ENCODE results near the gene RBM12.
"Not testable (repeated sequence)": the region's sequence is repeated elsewhere in the genome, so short reads cannot be mapped to it uniquely, and the experiment has no call there.

RBM12 gene

DNA sequence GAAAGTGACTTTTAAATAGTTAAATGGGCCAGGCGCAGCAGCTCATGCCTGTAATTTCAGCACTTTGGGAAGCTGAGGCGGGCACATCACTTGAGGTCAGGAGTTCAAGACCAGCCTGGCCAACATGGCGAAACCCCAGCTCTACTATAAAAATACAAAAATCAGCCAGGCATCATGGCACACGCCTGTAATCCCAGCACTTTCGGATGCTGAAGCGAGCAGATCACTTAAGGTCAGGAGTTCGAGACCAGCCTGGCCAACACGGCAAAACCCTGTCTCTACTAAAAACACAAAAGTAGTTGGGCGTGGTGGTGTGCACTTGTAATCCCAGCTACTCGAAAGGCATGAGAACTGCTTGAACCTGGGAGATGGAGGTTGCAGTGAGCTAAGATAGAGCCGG lies 41.2 kb upstream of the RBM12 start:
- H3K9ac ChIP-seq (ENCODE audit: low read depth, low read length); H3K4me1 ChIP-seq (ENCODE audit: insufficient read depth, low read length); H3K9me3 ChIP-seq (ENCODE audit: insufficient read depth, low read depth, low read length); H3K27ac ChIP-seq (ENCODE audit: low read depth, low read length); H3K4me3 ChIP-seq (ENCODE audit: low read length); H3K27me3 ChIP-seq (ENCODE audit: insufficient read depth, low read length): not testable (repeated sequence)
- 96% methylated on average over 11 of the region's 11 CpGs for WGBS
- H3K36me3 ChIP-seq (ENCODE audit: insufficient read depth, low read length), result peaks cover 96% of the 10 kb centered on the region

DNA sequence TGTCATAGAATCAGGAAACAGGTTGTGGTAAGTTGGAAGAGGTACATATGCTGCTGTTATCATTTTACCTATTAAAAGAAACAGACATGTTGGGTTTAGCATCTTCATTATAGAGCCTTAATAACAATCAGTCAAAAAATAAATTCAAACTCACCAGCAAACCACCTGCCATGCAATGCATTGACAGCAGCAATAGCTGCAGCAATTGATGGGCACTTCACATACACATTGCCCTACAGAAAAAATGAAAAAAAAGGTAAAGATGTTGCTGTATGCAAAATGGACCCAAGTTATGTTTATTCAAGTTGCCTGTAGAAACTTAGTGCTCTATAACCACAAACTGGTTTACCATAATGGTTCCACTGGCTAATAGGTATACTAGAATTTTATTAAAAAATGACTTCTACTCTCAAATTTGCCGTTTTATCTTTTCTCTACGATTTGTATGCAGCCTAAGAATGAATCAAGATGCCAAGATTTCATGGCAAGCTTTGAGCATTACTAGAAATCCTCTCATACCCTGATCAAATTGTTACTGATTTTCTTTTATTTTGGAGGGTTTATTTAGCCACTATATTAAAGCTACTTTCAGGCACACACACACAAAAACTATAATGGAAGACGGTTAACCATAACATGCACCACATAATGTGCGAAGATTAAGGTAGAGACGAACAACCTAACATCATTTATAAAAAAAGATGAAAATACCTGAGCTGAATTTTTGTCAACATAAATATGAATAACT lies 40.0 kb upstream of the RBM12 start:
- Histone ChIP-seq H3K4me1 (ENCODE audit: insufficient read depth, low read length) (peaks cover 4% of the 10 kb centered on the region; the same call in 1 of the 2 replicates), H3K27ac (ENCODE audit: low read depth, low read length) (no peak overlapping the region), H3K27me3 (ENCODE audit: insufficient read depth, low read length) (no peaks in the 10 kb centered on the region), H3K36me3 (ENCODE audit: insufficient read depth, low read length) (peaks cover 85% of the 10 kb centered on the region), H3K9me3 (ENCODE audit: insufficient read depth, low read depth, low read length) (no peaks in the 10 kb centered on the region), H3K4me3 (ENCODE audit: low read length) (no peak overlapping the region), H3K9ac (ENCODE audit: low read depth, low read length) (no peak overlapping the region)
- over 99% methylated on average over 5 of the region's 5 CpGs for WGBS

DNA sequence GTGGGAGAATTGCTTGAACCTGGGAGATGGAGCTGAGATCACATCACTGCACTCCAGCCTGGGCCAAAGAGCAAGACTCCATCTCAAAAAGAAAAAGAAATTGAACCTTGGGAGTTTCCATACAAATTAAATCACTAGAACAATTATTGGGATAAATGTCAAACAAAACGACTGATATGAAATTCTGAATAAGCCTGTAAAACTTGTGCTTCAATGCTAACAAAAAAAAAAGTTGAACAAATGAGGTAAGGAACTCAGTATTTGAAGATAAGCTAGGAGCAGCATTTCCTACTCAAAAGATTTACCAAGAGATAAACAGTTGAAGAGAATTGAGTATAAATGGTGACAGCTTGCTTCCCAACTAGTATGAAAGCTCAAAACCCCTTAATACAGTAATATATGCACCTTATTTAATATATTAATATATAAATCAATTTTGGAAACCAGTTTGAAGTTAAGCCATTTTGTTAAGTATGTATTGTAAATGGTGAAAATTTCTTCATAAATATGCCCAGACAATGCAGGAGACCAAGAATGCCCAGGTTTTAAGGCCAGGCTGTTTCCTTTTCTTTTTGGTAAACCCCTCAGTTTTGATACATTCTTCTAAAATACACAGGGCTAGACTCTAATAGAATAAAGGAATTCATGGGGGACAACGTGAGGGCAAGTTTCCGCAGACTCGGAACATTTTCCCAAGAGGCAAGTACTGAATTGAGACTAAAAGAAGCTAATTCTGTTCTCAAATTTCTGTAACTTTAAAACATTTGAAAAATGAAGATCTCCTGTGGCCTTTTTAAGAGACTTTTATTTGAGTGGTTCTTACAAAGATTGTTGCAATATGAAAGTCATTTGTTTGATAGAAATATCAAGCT lies 38.4 kb upstream of the RBM12 start:
- Histone ChIP-seq H3K9ac (ENCODE audit: low read depth, low read length) (no peak overlapping the region), H3K4me1 (ENCODE audit: insufficient read depth, low read length) (peaks cover 6% of the 10 kb centered on the region; the same call in 1 of the 2 replicates), H3K9me3 (ENCODE audit: insufficient read depth, low read depth, low read length) (no peaks in the 10 kb centered on the region), H3K36me3 (ENCODE audit: insufficient read depth, low read length) (peaks cover 69% of the 10 kb centered on the region), H3K27ac (ENCODE audit: low read depth, low read length) (no peak overlapping the region; the same call in 1 of the 2 replicates), H3K4me3 (ENCODE audit: low read length) (no peak overlapping the region), H3K27me3 (ENCODE audit: insufficient read depth, low read length) (no peaks in the 10 kb centered on the region)
- 94% methylated on average over 4 of the region's 4 CpGs for WGBS

DNA sequence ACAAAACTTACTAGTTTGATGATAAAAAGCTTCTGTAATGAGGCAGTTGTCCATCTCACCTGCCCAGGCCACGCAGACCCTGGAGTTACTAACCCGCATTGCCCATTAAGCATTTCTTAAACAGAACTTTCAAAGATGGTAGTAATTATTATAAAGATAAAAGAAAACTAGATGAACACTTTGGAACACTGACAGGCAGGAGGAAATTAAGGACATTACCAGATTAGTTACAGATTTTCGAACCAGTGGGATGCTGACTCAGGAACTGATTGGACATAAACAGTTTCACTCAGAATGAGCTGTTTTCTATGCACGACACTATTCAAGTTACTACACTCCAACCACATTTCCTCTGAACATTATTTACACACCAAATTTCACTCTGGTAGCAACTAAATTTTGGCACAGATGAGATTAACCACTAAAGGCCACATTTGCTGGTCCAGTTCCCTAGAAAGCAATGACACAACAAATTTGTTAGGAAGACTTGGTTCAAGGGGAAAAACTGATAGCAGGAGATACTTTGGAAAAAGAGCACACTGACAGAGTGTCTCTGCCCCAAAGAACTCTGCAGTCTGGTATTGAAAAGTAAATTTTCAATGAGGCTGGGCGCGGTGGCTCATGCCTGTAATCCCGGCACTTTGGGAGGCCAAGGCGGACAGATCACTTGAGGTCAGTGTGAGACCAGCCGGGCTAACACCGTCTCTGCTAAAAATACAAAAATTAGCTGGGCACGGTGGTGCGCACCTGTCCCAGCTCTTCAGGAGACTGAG lies 37.5 kb upstream of the RBM12 start:
- peak overlapping the region; percentile 16 for H3K27ac ChIP-seq (ENCODE audit: low read depth, low read length)
- no peak overlapping the region; the same call in 1 of the 2 replicates for H3K4me3 ChIP-seq (ENCODE audit: low read length)
- H3K4me1 ChIP-seq (ENCODE audit: insufficient read depth, low read length), result peaks cover 8% of the 10 kb centered on the region; the same call in 1 of the 2 replicates
- H3K9me3 ChIP-seq (ENCODE audit: insufficient read depth, low read depth, low read length), result no peaks in the 10 kb centered on the region
- H3K27me3 ChIP-seq (ENCODE audit: insufficient read depth, low read length), result no peaks in the 10 kb centered on the region
- H3K9ac ChIP-seq (ENCODE audit: low read depth, low read length), result no peak overlapping the region
- 96% methylated on average over 10 of the region's 12 CpGs for WGBS
- H3K36me3 ChIP-seq (ENCODE audit: insufficient read depth, low read length), result peaks cover 60% of the 10 kb centered on the region

DNA sequence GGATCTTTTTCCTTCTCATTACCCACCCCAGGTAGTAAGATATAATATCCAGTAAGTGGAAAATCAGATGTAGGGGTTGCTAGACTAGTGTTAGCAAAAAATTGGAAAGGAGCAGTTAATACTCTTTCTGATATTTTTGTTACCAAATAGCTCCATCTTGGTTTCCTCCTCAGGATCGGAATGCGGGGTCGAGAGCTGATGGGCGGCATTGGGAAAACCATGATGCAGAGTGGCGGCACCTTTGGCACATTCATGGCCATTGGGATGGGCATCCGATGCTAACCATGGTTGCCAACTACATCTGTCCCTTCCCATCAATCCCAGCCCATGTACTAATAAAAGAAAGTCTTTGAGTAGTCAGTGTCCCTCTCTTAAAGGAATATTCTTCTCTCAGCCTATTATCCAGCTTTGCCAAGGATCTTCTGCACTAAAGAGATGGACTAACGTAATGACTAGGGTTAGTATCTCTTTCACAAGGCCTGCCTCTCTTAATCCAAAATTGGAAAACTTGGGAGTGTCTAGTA lies 36.0 kb upstream of the RBM12 start:
- Histone ChIP-seq H3K4me3 (ENCODE audit: low read length) (peak overlapping the region; percentile 93), H3K27ac (ENCODE audit: low read depth, low read length) (no peak overlapping the region), H3K4me1 (ENCODE audit: insufficient read depth, low read length) (peaks cover 8% of the 10 kb centered on the region; the same call in 1 of the 2 replicates), H3K27me3 (ENCODE audit: insufficient read depth, low read length) (no peaks in the 10 kb centered on the region), H3K9ac (ENCODE audit: low read depth, low read length) (no peak overlapping the region), H3K36me3 (ENCODE audit: insufficient read depth, low read length) (peaks cover 45% of the 10 kb centered on the region), H3K9me3 (ENCODE audit: insufficient read depth, low read depth, low read length) (no peaks in the 10 kb centered on the region)
- WGBS, result 92% methylated on average over 7 of the region's 7 CpGs

DNA sequence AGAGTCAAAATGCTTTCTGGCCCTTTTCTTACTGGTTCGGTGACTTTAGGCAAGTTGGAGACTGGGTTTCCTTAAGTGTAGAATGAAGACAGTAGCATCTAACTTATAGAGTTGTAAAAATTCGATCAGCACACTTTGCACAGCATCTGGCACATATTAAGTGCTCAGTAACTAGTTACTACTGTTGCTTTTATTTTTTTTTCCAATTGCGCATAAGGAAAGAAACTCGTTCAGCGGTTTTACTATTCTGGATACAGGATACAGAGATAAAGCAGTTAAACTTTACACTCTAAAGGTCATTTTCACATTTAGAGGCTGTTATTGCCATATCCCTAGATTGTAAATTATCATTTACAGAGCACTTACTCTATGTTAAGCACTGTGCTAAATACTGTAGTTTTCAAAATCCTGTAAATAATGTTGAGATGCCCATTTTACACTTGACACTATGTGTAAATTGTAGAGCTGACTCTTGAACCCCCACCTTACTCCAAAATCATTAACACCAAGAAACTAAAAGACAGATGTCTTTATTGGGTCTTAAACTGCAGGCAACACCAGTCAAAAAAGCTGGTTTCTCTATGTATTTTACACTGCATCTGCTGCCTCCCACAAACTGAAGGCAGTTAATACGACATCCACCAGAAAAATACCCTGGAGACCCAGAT lies 35.4 kb upstream of the RBM12 start:
- Histone ChIP-seq H3K27me3 (ENCODE audit: insufficient read depth, low read length) (no peaks in the 10 kb centered on the region), H3K4me1 (ENCODE audit: insufficient read depth, low read length) (peaks cover 8% of the 10 kb centered on the region; the same call in 1 of the 2 replicates), H3K9me3 (ENCODE audit: insufficient read depth, low read depth, low read length) (no peaks in the 10 kb centered on the region), H3K36me3 (ENCODE audit: insufficient read depth, low read length) (peaks cover 43% of the 10 kb centered on the region), H3K9ac (ENCODE audit: low read depth, low read length) (peak overlapping the region; percentile 95), H3K4me3 (ENCODE audit: low read length) (peak overlapping the region; percentile 93), H3K27ac (ENCODE audit: low read depth, low read length) (peak overlapping the region; percentile 92)
- 34% methylated on average over 6 of the region's 6 CpGs for WGBS

DNA sequence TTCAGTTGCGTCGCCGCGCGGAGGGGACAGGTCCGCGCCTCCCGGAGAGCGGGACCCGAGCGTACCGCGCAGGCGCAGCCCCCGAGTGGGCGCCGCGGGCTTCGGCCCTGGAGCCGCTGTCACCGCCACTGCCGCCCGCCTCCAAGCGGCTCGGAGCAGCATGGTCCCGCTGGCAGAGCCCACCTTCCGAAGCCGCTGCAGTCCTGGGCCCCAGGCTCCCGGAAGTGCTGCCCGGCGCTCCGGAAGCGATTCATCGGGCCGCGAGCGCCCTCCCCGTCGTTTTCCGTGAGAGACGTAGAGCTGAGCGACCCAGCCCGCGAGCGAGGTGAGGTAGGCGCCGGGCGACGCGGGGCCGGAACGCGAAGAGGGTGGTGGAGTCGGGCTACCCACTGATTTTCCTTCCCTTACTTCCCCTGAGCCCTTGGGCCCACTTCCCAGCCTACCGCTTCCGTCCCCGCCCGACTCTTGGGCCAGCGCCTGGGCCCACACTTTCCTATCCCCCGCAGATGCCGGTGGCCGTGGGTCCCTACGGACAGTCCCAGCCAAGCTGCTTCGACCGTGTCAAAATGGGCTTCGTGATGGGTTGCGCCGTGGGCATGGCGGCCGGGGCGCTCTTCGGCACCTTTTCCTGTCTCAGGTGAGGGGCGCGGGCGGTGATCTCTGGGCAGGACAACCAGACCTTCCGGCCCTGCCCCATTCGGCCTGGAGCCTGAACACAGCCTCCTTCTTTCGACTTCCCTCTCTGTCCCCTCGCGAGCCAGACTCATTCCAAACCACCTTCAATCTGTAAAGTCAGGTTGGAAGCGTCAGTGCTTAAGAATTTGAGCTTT lies 34.6 kb upstream of the RBM12 start, which contains the start of the genes NFS1 and ROMO1:
Gene NFS1 (minus strand): TSS at position 226 of the 830 bp plus-strand sequence. CDS start 64 bp downstream, at position 162.
Gene ROMO1 (plus strand): TSS at position 279 of the 830 bp plus-strand sequence. CDS start 228 bp downstream, at position 507.
- Histone ChIP-seq H3K4me3 (ENCODE audit: low read length) (peak within 1 kb of the TSS; percentile 93), H3K9ac (ENCODE audit: low read depth, low read length) (peak within 1 kb of the TSS; percentile 95), H3K36me3 (ENCODE audit: insufficient read depth, low read length) (peaks cover 41% of the 10 kb centered on the region), H3K4me1 (ENCODE audit: insufficient read depth, low read length) (peaks cover 8% of the 10 kb centered on the region; the same call in 1 of the 2 replicates), H3K27me3 (ENCODE audit: insufficient read depth, low read length) (no peaks in the 10 kb centered on the region), H3K9me3 (ENCODE audit: insufficient read depth, low read depth, low read length) (no peaks in the 10 kb centered on the region), H3K27ac (ENCODE audit: low read depth, low read length) (peak within 1 kb of the TSS; percentile 92)
- WGBS, result under 1% methylated on average over 81 of the region's 81 CpGs

DNA sequence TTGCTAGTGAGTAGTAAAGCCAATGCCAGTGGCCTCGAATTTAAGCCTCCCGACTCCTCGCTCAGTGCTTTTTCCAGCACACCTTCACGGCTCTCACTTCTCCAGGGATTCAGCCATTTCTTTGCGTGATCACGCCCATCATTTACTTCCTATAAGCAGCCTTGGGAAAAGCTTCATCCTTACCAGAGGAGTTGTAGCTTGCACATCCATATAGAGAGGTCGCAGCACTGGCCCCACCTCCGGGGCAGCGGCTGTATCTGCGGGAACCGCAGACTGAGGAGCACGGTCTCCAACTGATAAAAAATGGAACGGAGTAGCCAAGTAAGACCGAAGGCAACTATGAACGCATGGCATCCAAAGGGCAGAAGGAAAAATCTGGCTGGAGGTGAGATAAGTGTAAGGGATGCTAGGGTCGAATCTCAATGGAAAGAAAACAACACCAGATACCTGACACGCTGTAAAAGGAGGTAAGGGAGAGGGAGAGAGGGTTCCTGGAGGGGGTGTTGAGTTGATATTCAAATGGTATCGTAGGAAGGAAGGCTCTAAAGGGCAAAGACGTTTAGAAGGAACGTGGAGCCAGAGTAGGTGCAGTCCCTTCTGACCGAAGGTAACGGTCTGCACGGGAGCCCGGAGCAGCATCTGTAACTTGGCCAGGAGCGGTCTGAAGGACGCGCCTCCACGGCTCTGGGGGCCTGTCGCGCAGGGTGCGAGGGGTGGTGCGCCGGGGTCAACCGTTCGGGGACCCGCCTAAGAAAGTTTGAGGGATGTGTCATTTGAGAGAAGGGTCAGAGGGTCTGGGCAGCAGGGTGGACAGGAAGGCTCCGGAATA lies 33.8 kb upstream of the RBM12 start:
- H3K27ac ChIP-seq (ENCODE audit: low read depth, low read length), result peak overlapping the region; percentile 58; the same call in 1 of the 2 replicates
- peak overlapping the region; percentile 95 for H3K9ac ChIP-seq (ENCODE audit: low read depth, low read length)
- H3K4me1 ChIP-seq (ENCODE audit: insufficient read depth, low read length), result peaks cover 8% of the 10 kb centered on the region; the same call in 1 of the 2 replicates
- peak overlapping the region; percentile 93 for H3K4me3 ChIP-seq (ENCODE audit: low read length)
- H3K9me3 ChIP-seq (ENCODE audit: insufficient read depth, low read depth, low read length), result no peaks in the 10 kb centered on the region
- 10% methylated on average over 37 of the region's 37 CpGs for WGBS
- H3K36me3 ChIP-seq (ENCODE audit: insufficient read depth, low read length), result peaks cover 37% of the 10 kb centered on the region
- H3K27me3 ChIP-seq (ENCODE audit: insufficient read depth, low read length), result no peaks in the 10 kb centered on the region

DNA sequence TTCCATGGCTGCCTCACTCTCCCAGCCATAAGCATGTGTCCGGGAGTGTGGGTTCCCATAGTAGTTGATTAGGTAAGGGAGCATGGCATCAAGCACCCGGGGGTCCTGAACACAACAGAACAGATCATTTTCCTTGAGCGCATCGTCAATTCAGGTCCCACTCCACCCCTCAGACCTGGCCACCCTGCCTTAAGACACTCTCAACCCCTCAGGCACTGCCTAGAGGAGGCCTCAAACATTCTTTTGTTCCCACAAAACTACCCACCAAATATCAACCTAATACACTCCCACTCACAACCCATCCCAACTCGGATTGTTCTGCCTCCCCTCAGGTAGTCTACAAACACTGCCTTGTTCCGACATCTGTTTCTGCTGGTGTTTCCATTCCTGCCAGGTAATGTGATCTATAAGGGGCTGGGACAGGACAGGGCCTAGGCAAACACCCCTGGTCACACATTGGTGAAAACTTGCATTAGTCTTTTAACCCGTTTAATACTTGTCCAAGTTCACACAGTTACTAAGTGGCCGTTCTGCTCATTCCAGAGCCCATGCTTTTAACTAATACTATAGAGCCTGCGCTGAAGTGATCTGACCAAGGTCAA lies 33.1 kb upstream of the RBM12 start:
- peak overlapping the region; percentile 95; the same call in 1 of the 2 replicates for H3K9ac ChIP-seq (ENCODE audit: low read depth, low read length)
- 89% methylated on average over 9 of the region's 9 CpGs for WGBS
- H3K9me3 ChIP-seq (ENCODE audit: insufficient read depth, low read depth, low read length), result no peaks in the 10 kb centered on the region
- H3K36me3 ChIP-seq (ENCODE audit: insufficient read depth, low read length), result peaks cover 29% of the 10 kb centered on the region
- peaks cover 8% of the 10 kb centered on the region; the same call in 1 of the 2 replicates for H3K4me1 ChIP-seq (ENCODE audit: insufficient read depth, low read length)
- no peaks in the 10 kb centered on the region for H3K27me3 ChIP-seq (ENCODE audit: insufficient read depth, low read length)
- H3K27ac ChIP-seq (ENCODE audit: low read depth, low read length), result no peak overlapping the region
- H3K4me3 ChIP-seq (ENCODE audit: low read length), result peak overlapping the region; percentile 93
